BLaER1 treated with 17β-estradiol and CSF1 and Interleukin-3, amounts not matched to agents 10 nM and 100 nM (cell line): ENCODE data around the gene VSIG10.
"Not testable (repeated sequence)": the region's sequence is repeated elsewhere in the genome, so short reads cannot be mapped to it uniquely, and the experiment has no call there.

Source experiments
- H3K27ac ChIP-seq, 11 experiments: shearing (Covaris generic); formaldehyde crosslinking; 2 replicates each; pipeline ENCODE4 v1.8.1; 2022
- H3K27me3 ChIP-seq, 11 experiments: shearing (Covaris generic); formaldehyde crosslinking; 2 replicates each; pipeline ENCODE4 v1.8.1; 2022
- H3K36me3 ChIP-seq, 11 experiments: shearing (Covaris generic); formaldehyde crosslinking; 2 replicates each; pipeline ENCODE4 v1.8.1; 2022
- H3K4me1 ChIP-seq, 10 experiments: shearing (Covaris generic); formaldehyde crosslinking; 2 replicates each; pipeline ENCODE4 v1.8.1; 2022
- H3K4me2 ChIP-seq, 11 experiments: shearing (Covaris generic); formaldehyde crosslinking; 2 replicates each; pipeline ENCODE4 v1.8.1; 2022
- H3K4me3 ChIP-seq, 10 experiments: shearing (Covaris generic); formaldehyde crosslinking; 2 replicates each; pipeline ENCODE4 v1.8.1; 2022
- H3K9ac ChIP-seq, 11 experiments: shearing (Covaris generic); formaldehyde crosslinking; 2 replicates each; pipeline ENCODE4 v1.8.1; 2022
- H3K9me3 ChIP-seq, 11 experiments: shearing (Covaris generic); formaldehyde crosslinking; replicated peaks in 1 of 11; 2 replicates each; pipeline ENCODE4 v1.8.1; 2022
- H4K20me1 ChIP-seq, 11 experiments: shearing (Covaris generic); formaldehyde crosslinking; 2 replicates each; pipeline ENCODE4 v1.8.1; 2022
- Cebpa-rat ChIP-seq, 11 experiments: shearing (Covaris generic); IDR thresholded peaks; 2 replicates each; pipeline ENCODE4 v1.8.1; 2022

The VSIG10 gene

GRCh38 chr12:118137148-118137678 lies 33.4 kb upstream of the VSIG10 start:
- Histone ChIP-seq H3K9me3 (no peaks in the 10 kb centered on the region), H3K4me3 (peak overlapping the region; percentile 68 to 99 (median 90)), H3K4me1 (peaks cover 36 to 53% (median 45%) of the 10 kb centered on the region in 10 experiments), H3K9ac (peak overlapping the region; percentile 84 to 97 (median 95)), H3K27me3 (no peaks in the 10 kb centered on the region), H3K4me2 (peak overlapping the region; percentile 77 to 98 (median 92)), H4K20me1 (peaks cover 8 to 61% (median 24%) of the 10 kb centered on the region in 11 experiments; a peak in 16 of 22 replicates), H3K36me3 (peaks cover 32 to 52% (median 49%) of the 10 kb centered on the region in 11 experiments), H3K27ac (peak overlapping the region in 10 of 11 experiments; percentile 78 to 94 (median 90); a peak in 20 of 22 replicates)
- no peak for TF ChIP-seq Cebpa-rat (IDR thresholded peaks at IDR 0.05)

GRCh38 chr12:118136559-118137003 lies 32.8 kb upstream of the VSIG10 start:
- TF ChIP-seq Cebpa-rat (IDR thresholded peaks at IDR 0.05) = no peak
- peak overlapping the region; percentile 68 to 94 (median 89) for H3K27ac ChIP-seq

GRCh38 chr12:118135788-118136558 lies 32.2 kb upstream of the VSIG10 start, which contains the start of gene PEBP1:
Gene PEBP1, plus strand, starts transcription at chr12:118136124. Its CDS starts 86 bp downstream, at chr12:118136210.
- H3K36me3 ChIP-seq = peaks cover 20 to 40% (median 37%) of the 10 kb centered on the region in 11 experiments
- TF ChIP-seq Cebpa-rat (IDR thresholded peaks at IDR 0.05) = no peak
- no peaks in the 10 kb centered on the region for H3K9me3 ChIP-seq

More at GRCh38 chr12:118136559-118137003, 32.8 kb upstream of the VSIG10 start:
- peaks cover 41 to 59% (median 51%) of the 10 kb centered on the region in 10 experiments for H3K4me1 ChIP-seq
- H3K9ac ChIP-seq = peak overlapping the region; percentile 84 to 97 (median 95)
- H3K4me3 ChIP-seq = peak overlapping the region; percentile 68 to 99 (median 90)
- H3K4me2 ChIP-seq = peak overlapping the region; percentile 77 to 98 (median 92)
- H3K27me3 ChIP-seq = no peaks in the 10 kb centered on the region
- no peaks in the 10 kb centered on the region for H3K9me3 ChIP-seq
- H4K20me1 ChIP-seq = peaks cover 8 to 55% (median 24%) of the 10 kb centered on the region in 11 experiments; a peak in 16 of 22 replicates
- H3K36me3 ChIP-seq = peaks cover 26 to 46% (median 43%) of the 10 kb centered on the region in 11 experiments

GRCh38 chr12:118129436-118129835 lies 25.6 kb upstream of the VSIG10 start:
- not testable (repeated sequence) for H3K9ac ChIP-seq, H3K4me3 ChIP-seq, H3K27me3 ChIP-seq, H3K4me2 ChIP-seq, H3K36me3 ChIP-seq, H4K20me1 ChIP-seq, H3K27ac ChIP-seq
- Histone ChIP-seq H3K9me3 (peaks cover 0 to 18% (median 7%) of the 10 kb centered on the region in 11 experiments; a peak in 11 of 22 replicates), H3K4me1 (peaks cover 5 to 31% (median 26%) of the 10 kb centered on the region in 10 experiments; a peak in 18 of 20 replicates)

More at GRCh38 chr12:118135788-118136558, 32.2 kb upstream of the VSIG10 start, which contains the start of gene PEBP1:
- Histone ChIP-seq H3K27me3 (no peaks in the 10 kb centered on the region), H3K4me2 (peak within 1 kb of the TSS; percentile 77 to 98 (median 92)), H3K4me1 (peaks cover 41 to 61% (median 55%) of the 10 kb centered on the region in 10 experiments), H3K27ac (peak within 1 kb of the TSS; percentile 68 to 94 (median 89)), H3K9ac (peak within 1 kb of the TSS; percentile 84 to 97 (median 95)), H3K4me3 (peak within 1 kb of the TSS; percentile 68 to 99 (median 90)), H4K20me1 (peaks cover 8 to 49% (median 24%) of the 10 kb centered on the region in 11 experiments; a peak in 16 of 22 replicates)

- TF ChIP-seq Cebpa-rat (IDR thresholded peaks at IDR 0.05) = no peak
- Histone ChIP-seq H3K9me3 (peaks cover 0 to 18% (median 7%) of the 10 kb centered on the region in 11 experiments; a peak in 11 of 22 replicates), H3K9ac (no peak overlapping the region), H3K4me1 (peaks cover 5 to 17% (median 15%) of the 10 kb centered on the region in 10 experiments; a peak in 18 of 20 replicates), H3K36me3 (no peaks in the 10 kb centered on the region), H3K27me3 (no peaks in the 10 kb centered on the region), H3K4me2 (no peak overlapping the region), H3K27ac (no peak overlapping the region), H4K20me1 (no peaks in the 10 kb centered on the region), H3K4me3 (no peak overlapping the region)
Measured at GRCh38 chr12:118127867-118128266, 24.1 kb upstream of the VSIG10 start.

GRCh38 chr12:118126119-118126757 lies 22.4 kb upstream of the VSIG10 start:
- Histone ChIP-seq H3K4me2 (no peak overlapping the region), H3K36me3 (no peaks in the 10 kb centered on the region), H3K4me3 (no peak overlapping the region), H3K27me3 (no peaks in the 10 kb centered on the region), H4K20me1 (no peaks in the 10 kb centered on the region), H3K9me3 (peaks cover 0 to 18% (median 7%) of the 10 kb centered on the region in 11 experiments; a peak in 11 of 22 replicates), H3K9ac (no peak overlapping the region), H3K4me1 (peaks cover 0 to 2% (median 0%) of the 10 kb centered on the region in 10 experiments; a peak in 3 of 20 replicates), H3K27ac (no peak overlapping the region)
- TF ChIP-seq Cebpa-rat (IDR thresholded peaks at IDR 0.05) = no peak

GRCh38 chr12:118125743-118126118 lies 21.9 kb upstream of the VSIG10 start:
- no peaks in the 10 kb centered on the region for H4K20me1 ChIP-seq
- H3K4me1 ChIP-seq = peaks cover 0 to 5% (median under 1%) of the 10 kb centered on the region in 10 experiments; a peak in 2 of 20 replicates
- H3K9me3 ChIP-seq = peaks cover 0 to 18% (median 7%) of the 10 kb centered on the region in 11 experiments; a peak in 11 of 22 replicates
- H3K27ac ChIP-seq = no peak overlapping the region
- no peak overlapping the region for H3K9ac ChIP-seq
- TF ChIP-seq Cebpa-rat (IDR thresholded peaks at IDR 0.05) = no peak
- H3K27me3 ChIP-seq = no peaks in the 10 kb centered on the region
- H3K4me3 ChIP-seq = no peak overlapping the region
- H3K36me3 ChIP-seq = no peaks in the 10 kb centered on the region
- no peak overlapping the region for H3K4me2 ChIP-seq

GRCh38 chr12:118124333-118124874 lies 20.6 kb upstream of the VSIG10 start:
- H3K27ac ChIP-seq = no peak overlapping the region
- H4K20me1 ChIP-seq = no peaks in the 10 kb centered on the region
- H3K4me3 ChIP-seq = no peak overlapping the region
- no peaks in the 10 kb centered on the region for H3K36me3 ChIP-seq
- no peaks in the 10 kb centered on the region for H3K27me3 ChIP-seq
- no peak overlapping the region for H3K9ac ChIP-seq
- no peak for TF ChIP-seq Cebpa-rat (IDR thresholded peaks at IDR 0.05)
- peaks cover 0 to 9% (median 2%) of the 10 kb centered on the region in 10 experiments; a peak in 2 of 20 replicates for H3K4me1 ChIP-seq
- peaks cover 0 to 11% (median 3%) of the 10 kb centered on the region in 11 experiments; a peak in 11 of 22 replicates for H3K9me3 ChIP-seq
- no peak overlapping the region for H3K4me2 ChIP-seq
